ENCODE results near the gene KLK1. TPM values are rescaled to one million over a fixed set of nuclear protein-coding genes. Genes with fewer than 3 reads are reported as not detected.
"Not testable (repeated sequence)": the region's sequence is repeated elsewhere in the genome, so short reads cannot be mapped to it uniquely, and the experiment has no call there.

The KLK1 gene
- polyA plus RNA-seq, 4 donors, result 1.7 to 2.3 (median 2.0) TPM

DNA sequence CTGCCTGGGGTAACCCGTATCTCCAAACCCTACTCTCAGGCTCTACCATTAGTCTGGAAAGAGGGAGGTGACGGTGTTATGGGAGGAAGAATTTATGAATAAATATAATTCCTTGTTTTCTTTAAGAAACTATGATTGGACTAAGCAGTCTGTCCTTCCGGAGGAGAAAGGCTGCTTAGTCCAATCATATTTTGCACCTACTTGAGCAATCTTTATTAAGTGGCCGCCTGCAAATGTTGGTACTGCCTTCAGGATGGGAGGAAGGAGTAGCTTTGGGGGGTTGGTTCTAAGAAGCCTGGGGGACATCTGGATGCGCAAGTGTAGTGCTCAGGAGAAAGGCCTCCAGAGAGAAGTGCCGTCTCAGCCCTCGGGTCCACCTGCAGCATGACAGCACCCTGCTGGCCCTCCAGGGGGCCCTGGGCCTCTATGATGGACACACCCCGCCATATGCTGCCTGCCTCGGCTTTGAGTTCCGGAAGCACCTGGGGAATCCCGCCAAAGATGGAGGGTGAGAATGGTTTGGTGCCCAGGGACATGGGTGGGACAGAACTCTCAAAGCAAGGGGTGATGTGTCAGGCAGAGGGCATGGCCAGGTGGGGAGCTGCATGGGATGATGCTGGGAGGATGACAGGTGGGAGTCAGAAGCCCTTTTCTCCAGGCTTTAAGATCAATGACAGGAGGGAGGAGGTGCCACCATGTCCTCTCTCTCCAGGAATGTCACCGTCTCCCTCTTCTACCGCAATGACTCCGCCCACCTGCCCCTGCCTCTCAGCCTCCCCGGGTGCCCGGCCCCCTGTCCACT is 29.3 kb downstream of the KLK1 start:
- no peak for DNase-seq (ENCODE audit: low read depth in 4 of 4, low spot score in 3 of 4)

DNA sequence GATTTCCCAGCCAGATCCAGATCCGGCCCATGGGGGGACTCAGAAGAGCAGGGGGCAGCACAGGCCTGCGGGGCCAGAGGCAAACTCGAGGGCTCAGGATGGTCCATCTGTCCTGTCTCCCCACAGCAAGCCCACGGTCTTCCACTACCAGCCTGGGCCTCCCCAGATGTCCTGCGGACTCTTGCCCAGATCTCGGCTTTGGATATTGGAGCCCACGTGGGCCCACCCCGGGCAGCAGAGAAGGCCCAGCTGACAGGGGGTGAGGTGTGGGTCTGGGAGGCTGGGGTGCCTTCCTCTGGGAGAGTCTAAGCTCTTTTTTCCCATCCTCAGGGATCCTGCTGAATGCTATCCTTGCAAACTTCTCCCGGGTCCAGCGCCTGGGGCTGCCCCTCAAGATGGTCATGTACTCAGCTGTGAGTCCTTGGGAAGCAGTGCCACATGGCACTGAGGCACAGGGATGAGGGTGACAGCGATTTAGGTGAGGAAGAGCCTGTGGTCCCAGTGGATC is 30.0 kb downstream of the KLK1 start:
- DNase-seq (ENCODE audit: low read depth in 4 of 4, low spot score in 3 of 4), result no peak

GRCh38 chr19:50792272-50793250 is 31.0 kb downstream of the KLK1 start:
- DNase-seq (ENCODE audit: low read depth in 4 of 4, low spot score in 3 of 4), result no peak

GRCh38 chr19:50791594-50792271 is 31.9 kb downstream of the KLK1 start:
- DNase-seq (ENCODE audit: low read depth in 4 of 4, low spot score in 3 of 4), result no peak

DNA sequence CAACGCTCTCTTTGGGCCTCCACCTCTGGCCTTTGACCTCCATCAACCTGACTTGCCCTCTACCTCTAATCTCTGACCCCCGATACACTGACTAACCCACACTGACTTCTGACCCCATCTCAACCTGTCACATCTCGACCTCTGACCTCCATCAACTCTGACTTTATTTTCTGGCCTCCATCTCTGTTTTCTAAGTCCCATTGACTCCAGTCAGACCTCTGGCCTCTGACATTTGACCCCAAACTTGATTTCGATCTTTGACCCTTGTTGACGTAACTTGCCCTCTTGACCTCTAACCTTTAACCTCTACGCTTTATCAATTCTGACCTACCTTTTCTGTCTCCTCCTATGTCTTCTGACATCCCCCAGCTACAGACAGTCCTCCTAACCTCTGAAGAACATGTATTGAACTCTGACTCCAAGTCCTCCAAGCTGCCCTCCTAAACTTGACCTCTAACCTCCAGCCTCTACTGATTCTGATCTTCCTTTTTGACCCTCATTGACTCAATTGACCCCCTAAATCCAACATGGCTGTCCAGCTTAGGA is 32.6 kb downstream of the KLK1 start:
- DNase-seq (ENCODE audit: low read depth in 4 of 4, low spot score in 3 of 4), result no peak

GRCh38 chr19:50790396-50790795 is 33.2 kb downstream of the KLK1 start, which contains the start of gene ACP4:
TSS of gene ACP4 (plus strand) at chr19:50790415. CDS start at chr19:50790415, 0 bp downstream.
- no peak for DNase-seq (ENCODE audit: low read depth in 4 of 4, low spot score in 3 of 4)

GRCh38 chr19:50785329-50785728 is 38.3 kb downstream of the KLK1 start:
- no peak for DNase-seq (ENCODE audit: low read depth in 4 of 4, low spot score in 3 of 4)

- DNase-seq (ENCODE audit: low read depth in 4 of 4, low spot score in 3 of 4), result no peak
Measured at GRCh38 chr19:50784710-50785109, 38.9 kb downstream of the KLK1 start.

DNA sequence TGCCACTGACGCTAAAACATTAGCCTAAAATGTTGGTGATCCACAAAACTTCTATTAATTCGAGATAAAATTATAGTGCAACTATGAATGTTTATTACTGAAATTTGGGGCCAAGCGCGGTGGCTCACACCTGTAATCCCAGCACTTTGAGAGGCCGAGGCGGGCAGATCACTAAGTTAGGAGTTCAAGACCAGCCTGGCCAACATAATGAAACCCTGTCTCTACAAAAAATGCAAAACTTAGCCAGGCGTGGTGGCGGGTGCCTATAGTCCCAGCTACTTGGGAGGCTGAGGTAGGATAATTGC is 39.8 kb downstream of the KLK1 start:
- DNase-seq (ENCODE audit: low read depth in 4 of 4, low spot score in 3 of 4), result not testable (repeated sequence)

DNA sequence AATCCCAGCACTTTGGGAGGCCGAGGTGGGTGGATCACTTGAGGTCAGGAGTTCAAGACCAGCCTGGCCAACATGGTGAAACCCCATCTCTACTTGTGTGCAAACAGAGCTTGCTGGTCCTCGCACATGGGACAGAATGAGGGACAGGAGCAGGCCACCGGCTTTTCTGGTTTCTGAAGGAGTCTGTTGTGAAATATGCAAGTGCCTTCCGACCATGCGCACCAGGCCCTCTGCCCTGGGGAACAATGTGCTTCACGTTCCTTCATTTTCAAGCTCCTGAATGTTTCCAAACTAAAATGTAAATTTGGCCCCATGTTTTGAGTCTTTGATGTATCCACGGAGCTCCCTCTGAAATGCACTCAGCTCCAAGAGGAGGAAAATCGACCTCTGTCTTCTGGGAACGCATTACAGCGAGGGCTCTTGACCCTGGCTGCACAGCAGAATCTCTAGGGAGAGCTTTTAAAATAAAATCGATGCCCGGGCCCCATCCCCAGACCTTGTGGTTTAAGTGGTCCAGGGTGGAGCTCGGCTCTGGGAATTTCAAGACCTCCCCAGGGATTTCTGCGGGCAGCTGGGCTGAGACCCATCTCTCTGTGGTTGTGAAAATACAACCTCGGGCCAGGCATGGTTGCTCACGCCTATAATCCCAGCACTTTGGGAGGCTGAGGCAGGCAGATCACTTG is 42.7 kb downstream of the KLK1 start:
- no peak for DNase-seq (ENCODE audit: low read depth in 4 of 4, low spot score in 3 of 4)

DNA sequence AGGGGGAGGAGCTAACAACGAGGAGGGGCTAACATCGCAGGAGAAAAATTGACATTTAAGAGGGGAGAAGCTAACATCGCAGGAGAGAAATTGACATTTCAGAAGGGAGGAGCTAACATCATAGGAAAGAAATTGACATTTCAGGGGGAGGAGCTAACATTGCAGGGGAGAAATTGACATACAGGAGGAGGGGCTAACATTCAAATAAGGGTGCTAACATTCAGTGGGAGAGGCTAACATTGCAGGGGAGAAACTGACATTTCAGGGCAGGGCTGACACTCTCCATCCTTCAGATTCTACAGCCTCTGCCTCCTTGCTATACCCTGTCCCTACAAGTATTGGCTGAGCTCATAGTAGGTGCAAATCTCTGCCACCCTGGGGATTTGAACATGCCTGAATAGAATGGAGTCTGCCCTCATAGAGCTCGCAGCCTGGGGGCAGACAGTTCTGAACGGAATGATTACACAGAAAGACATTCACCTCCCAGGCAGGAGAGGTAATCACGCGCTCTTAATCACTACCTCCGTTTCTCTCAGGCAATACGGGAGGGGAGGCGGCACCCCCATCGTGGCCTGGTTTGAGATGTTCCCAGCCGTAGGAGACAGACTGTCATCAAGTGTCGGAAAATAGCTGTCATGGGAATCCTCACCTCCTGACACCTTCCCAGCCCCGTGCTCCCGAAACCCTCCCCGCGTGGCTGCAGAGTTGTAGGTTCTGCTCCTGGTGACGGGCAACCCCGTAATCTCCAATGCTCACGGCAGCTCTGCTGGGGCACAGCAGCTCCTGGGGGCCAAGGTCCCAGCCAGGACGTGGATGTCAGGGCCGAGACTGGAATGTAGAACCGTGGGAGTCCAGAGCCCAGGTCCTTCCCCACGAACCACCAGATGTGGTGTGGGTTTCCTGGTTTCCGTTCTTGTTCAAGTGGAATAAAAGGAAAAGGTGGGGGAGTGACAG is 43.8 kb downstream of the KLK1 start:
- no peak for DNase-seq (ENCODE audit: low read depth in 4 of 4, low spot score in 3 of 4)

- DNase-seq (ENCODE audit: low read depth in 4 of 4, low spot score in 3 of 4), result no peak
Measured at GRCh38 chr19:50778906-50779430, 44.6 kb downstream of the KLK1 start.

DNA sequence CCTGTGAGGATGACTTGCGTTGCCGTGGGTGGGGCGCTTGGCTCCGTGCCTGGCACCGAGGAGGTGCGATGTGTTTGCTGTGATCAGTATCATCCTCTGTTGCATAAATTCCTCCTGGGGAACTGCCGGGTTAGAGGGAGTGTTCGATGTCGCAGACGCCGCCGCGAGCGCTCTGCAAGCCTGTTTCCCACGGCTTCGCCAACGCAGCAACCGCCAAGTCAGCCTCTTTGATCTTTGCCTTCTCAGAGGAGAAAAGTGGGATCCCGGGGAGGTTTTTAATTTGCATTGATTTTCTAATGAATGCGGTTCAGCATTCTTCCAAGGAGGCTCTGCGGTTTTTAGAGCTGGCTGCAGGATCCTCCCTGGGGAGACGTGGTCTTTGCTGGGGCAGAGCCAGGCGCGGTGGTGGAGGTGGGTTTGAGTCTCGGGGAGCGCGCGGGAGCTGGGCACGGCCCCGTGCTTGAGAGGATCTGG is 45.7 kb downstream of the KLK1 start:
- DNase-seq (ENCODE audit: low read depth in 4 of 4, low spot score in 3 of 4), result no peak

DNA sequence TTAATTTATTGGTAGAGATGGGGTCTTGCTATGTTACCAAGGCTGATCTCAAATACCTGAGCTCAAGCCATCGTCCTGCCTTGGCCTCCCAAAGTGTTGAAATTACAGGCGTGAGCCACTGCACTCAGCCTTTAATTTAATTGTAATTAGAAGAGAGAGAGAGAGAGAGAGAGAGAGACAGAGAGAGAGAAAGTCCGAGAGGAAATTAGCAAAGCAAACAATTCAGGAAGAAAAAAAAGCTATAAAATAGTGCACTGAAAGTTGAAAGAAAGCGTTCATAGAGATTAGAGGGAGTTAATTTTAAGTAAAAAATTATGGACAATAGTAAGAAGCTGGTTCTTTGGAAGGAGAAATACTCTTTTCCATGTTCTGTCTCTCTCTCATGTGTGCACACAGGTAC is 46.3 kb downstream of the KLK1 start:
- DNase-seq (ENCODE audit: low read depth in 4 of 4, low spot score in 3 of 4), result no peak

GRCh38 chr19:50776131-50776530 is 47.5 kb downstream of the KLK1 start:
- no peak for DNase-seq (ENCODE audit: low read depth in 4 of 4, low spot score in 3 of 4)

DNA sequence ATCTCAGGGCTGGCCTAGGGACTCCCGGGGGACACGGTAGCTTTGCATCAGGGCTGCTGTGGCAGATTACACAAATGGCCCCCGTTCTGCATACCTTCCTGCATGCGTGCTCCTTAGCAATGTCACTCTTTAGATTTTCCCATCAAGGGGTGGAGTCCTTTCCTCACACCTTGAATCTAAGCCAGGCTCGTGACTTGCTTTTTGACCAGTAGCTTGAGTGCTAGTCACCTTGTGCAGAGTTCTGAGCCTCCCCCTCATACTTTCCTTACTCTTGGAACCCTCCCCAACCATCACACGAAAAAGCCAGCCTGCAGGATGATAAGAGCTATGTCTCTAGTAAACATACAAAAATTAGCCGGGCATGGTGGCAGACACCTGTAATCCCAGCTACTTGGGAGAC is 50.1 kb downstream of the KLK1 start:
- not testable (repeated sequence) for DNase-seq (ENCODE audit: low read depth in 4 of 4, low spot score in 3 of 4)

GRCh38 chr19:50772912-50773311 is 50.7 kb downstream of the KLK1 start:
- DNase-seq (ENCODE audit: low read depth in 4 of 4, low spot score in 3 of 4), result not testable (repeated sequence)

GRCh38 chr19:50772476-50772875 is 51.1 kb downstream of the KLK1 start:
- DNase-seq (ENCODE audit: low read depth in 4 of 4, low spot score in 3 of 4), result no peak
